ENCODE data around the gene ATP8A2.

DNA sequence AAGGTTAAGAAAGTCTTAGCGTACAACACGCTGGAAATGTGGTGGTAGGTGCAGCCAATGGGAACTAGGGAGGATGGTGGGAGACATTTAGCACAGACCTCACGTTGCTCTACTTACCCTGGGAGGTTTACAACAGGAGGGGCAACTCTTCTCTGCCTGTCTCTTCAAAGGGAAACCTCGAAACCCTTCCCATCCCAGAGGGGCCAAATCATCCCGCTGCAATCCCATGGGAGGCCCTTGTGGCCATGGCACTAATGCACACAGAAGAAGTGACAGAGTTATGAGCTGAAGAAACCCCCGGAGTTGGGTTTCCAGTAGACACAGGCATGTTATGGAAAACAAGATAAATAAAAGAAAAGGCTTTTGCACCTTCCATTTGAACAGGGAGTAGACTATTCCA, 644.4 kb downstream of the ATP8A2 start:
- TF ChIP-seq, protein P1, sequence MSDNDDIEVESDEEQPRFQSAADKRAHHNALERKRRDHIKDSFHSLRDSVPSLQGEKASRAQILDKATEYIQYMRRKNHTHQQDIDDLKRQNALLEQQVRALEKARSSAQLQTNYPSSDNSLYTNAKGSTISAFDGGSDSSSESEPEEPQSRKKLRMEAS (IDR thresholded peaks at IDR 0.05): no peak
- TF ChIP-seq, protein P2, sequence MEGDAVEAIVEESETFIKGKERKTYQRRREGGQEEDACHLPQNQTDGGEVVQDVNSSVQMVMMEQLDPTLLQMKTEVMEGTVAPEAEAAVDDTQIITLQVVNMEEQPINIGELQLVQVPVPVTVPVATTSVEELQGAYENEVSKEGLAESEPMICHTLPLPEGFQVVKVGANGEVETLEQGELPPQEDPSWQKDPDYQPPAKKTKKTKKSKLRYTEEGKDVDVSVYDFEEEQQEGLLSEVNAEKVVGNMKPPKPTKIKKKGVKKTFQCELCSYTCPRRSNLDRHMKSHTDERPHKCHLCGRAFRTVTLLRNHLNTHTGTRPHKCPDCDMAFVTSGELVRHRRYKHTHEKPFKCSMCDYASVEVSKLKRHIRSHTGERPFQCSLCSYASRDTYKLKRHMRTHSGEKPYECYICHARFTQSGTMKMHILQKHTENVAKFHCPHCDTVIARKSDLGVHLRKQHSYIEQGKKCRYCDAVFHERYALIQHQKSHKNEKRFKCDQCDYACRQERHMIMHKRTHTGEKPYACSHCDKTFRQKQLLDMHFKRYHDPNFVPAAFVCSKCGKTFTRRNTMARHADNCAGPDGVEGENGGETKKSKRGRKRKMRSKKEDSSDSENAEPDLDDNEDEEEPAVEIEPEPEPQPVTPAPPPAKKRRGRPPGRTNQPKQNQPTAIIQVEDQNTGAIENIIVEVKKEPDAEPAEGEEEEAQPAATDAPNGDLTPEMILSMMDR (IDR thresholded peaks at IDR 0.05; ENCODE audit: control extremely low read depth in 1 of 3, insufficient read depth in 1 of 3, low read depth in 1 of 3, low read length in 3 of 3): no peak
- TF ChIP-seq SUZ12 (IDR thresholded peaks at IDR 0.05; ENCODE audit: low read length): no peak
- no peak for TF ChIP-seq TAF7 (optimal IDR thresholded peaks at IDR 0.05; ENCODE audit: borderline replicate concordance, low read depth, low read length)
- no peak for TF ChIP-seq CBX8 (IDR thresholded peaks at IDR 0.05; ENCODE audit: borderline replicate concordance, low read depth, low read length)
- TF ChIP-seq TEAD4 (IDR thresholded peaks at IDR 0.05; ENCODE audit: low read depth, low read length): no peak
- TF ChIP-seq CEBPB (IDR thresholded peaks at IDR 0.05; ENCODE audit: low read depth, low read length): no peak
- TF ChIP-seq BCL11A (IDR thresholded peaks at IDR 0.05; ENCODE audit: low read depth in 2 of 2, low read length in 2 of 2): no peak
- TF ChIP-seq GABPA (IDR thresholded peaks at IDR 0.05; ENCODE audit: borderline replicate concordance, insufficient read depth, low read length): no peak

Data from H1 (cell line).